ENCODE measurements around the gene CARD11.

CARD11 gene

GRCh38 chr7:2982401-2982800 lies 61.3 kb downstream of the CARD11 start:
- DNase-seq (ENCODE audit: low read depth in 2 of 2) = no peak

GRCh38 chr7:2981103-2981480 lies 62.6 kb downstream of the CARD11 start:
- DNase-seq (ENCODE audit: low read depth in 2 of 2) = no peak

GRCh38 chr7:2980401-2981102 lies 63.1 kb downstream of the CARD11 start:
- no peak for DNase-seq (ENCODE audit: low read depth in 2 of 2)

GRCh38 chr7:2979951-2980350 lies 63.7 kb downstream of the CARD11 start:
- no peak for DNase-seq (ENCODE audit: low read depth in 2 of 2)

- DNase-seq (ENCODE audit: low read depth in 2 of 2) = no peak
Observed at GRCh38 chr7:2979201-2979631, 64.5 kb downstream of the CARD11 start.

GRCh38 chr7:2978408-2978807 lies 65.3 kb downstream of the CARD11 start:
- DNase-seq (ENCODE audit: low read depth in 2 of 2) = peak; percentile 78 to 85

- no peak for DNase-seq (ENCODE audit: low read depth in 2 of 2)
Observed at GRCh38 chr7:2975821-2976371, 67.8 kb downstream of the CARD11 start.

- DNase-seq (ENCODE audit: low read depth in 2 of 2) = no peak
Observed at GRCh38 chr7:2974093-2974819, 69.4 kb downstream of the CARD11 start.

GRCh38 chr7:2972835-2973161 lies 70.9 kb downstream of the CARD11 start:
- no peak for DNase-seq (ENCODE audit: low read depth in 2 of 2)

GRCh38 chr7:2971914-2972834 lies 71.5 kb downstream of the CARD11 start:
- no peak for DNase-seq (ENCODE audit: low read depth in 2 of 2)

- no peak for DNase-seq (ENCODE audit: low read depth in 2 of 2)
Observed at GRCh38 chr7:2970861-2971260, 72.8 kb downstream of the CARD11 start.

GRCh38 chr7:2970307-2970664 lies 73.4 kb downstream of the CARD11 start:
- no peak for DNase-seq (ENCODE audit: low read depth in 2 of 2)

- DNase-seq (ENCODE audit: low read depth in 2 of 2) = no peak
Observed at GRCh38 chr7:2969398-2970306, 74.0 kb downstream of the CARD11 start.

- DNase-seq (ENCODE audit: low read depth in 2 of 2) = no peak
Observed at GRCh38 chr7:2968616-2969397, 74.9 kb downstream of the CARD11 start.

- DNase-seq (ENCODE audit: low read depth in 2 of 2) = no peak
Observed at GRCh38 chr7:2968176-2968575, 75.5 kb downstream of the CARD11 start.

- no peak for DNase-seq (ENCODE audit: low read depth in 2 of 2)
Observed at GRCh38 chr7:2967705-2968104, 76.0 kb downstream of the CARD11 start.

GRCh38 chr7:2967253-2967652 lies 76.4 kb downstream of the CARD11 start:
- DNase-seq (ENCODE audit: low read depth in 2 of 2) = no peak

GRCh38 chr7:2966466-2967078 lies 77.1 kb downstream of the CARD11 start:
- no peak for DNase-seq (ENCODE audit: low read depth in 2 of 2)

GRCh38 chr7:2965745-2966270 lies 77.9 kb downstream of the CARD11 start:
- DNase-seq (ENCODE audit: low read depth in 2 of 2) = no peak

GRCh38 chr7:2965301-2965700 lies 78.4 kb downstream of the CARD11 start:
- no peak for DNase-seq (ENCODE audit: low read depth in 2 of 2)

Measured in stimulated activated CD4-positive, alpha-beta T cell treated with anti-CD3 and anti-CD28 coated beads, Interleukin-4, amount 100 ng/mL, for 48 hours (primary cell).